WI38 (cell line): Measurements from ENCODE around the gene ATXN7L3.
"Not testable (repeated sequence)": the region's sequence is repeated elsewhere in the genome, so short reads cannot be mapped to it uniquely, and the experiment has no call there.

Experiments used
- H3K4me3 ChIP-seq: 2 replicates; pipeline ENCODE4 v1.5.1; 2011; ENCODE audit warnings: low read depth, mild to moderate bottlenecking, control low read depth, low read length
- CTCF ChIP-seq: IDR thresholded peaks from 2 replicates; pipeline ENCODE4 v1.5.1; 2012; ENCODE audit warnings: low read depth, mild to moderate bottlenecking, control low read depth, low read length

ATXN7L3 gene

GRCh38 chr17:44147812-44148211 is 51.9 kb downstream of the ATXN7L3 start:
- no peak for TF ChIP-seq CTCF
- no peak overlapping the region for H3K4me3 ChIP-seq

DNA sequence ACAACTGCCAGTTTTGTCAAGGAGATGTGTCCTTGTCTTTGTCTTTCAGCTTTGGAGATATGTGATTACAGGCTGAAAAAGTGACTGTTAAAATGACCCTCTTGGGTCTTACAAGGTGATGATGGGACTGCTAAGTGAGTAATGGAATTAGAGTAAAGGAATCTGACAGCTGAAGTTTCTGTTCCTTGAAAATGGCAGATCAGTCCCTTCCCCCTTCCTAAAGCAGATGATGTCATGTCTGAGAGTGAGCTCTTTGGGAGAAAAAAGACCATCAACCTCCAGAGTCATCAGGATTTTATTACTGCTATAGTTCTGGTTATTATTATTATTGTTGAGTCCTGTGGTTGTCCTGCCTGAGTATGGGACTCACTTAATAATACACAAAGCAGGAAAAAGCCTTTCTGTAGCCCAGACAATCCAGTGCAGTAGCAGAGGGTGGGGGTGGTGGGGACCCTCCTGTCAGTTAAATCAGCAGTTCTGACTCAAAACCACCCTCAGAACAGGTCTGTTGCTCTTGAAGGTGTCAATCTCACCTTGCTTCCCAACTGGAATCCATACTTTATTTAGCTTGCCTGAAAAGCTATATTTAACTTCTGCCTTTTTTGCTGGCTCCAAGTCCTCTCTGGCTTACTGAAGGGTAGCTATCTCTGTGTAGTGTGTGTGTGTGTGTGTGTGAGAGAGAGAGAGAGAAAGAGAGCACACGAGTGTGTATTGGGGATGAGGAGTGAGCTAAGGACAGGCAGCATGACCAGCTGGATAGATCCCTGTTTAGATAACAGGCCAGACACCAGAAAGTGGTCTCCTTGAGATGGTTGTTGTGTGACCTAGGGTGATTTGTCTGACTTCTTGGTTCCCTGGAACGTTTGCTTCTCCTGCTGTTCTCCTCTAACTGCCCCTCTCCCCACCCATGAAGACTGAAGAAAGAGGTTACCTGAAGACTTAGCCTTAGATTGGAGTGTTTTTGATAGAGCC is 53.0 kb downstream of the ATXN7L3 start:
- TF ChIP-seq CTCF = no peak
- H3K4me3 ChIP-seq = no peak overlapping the region

DNA sequence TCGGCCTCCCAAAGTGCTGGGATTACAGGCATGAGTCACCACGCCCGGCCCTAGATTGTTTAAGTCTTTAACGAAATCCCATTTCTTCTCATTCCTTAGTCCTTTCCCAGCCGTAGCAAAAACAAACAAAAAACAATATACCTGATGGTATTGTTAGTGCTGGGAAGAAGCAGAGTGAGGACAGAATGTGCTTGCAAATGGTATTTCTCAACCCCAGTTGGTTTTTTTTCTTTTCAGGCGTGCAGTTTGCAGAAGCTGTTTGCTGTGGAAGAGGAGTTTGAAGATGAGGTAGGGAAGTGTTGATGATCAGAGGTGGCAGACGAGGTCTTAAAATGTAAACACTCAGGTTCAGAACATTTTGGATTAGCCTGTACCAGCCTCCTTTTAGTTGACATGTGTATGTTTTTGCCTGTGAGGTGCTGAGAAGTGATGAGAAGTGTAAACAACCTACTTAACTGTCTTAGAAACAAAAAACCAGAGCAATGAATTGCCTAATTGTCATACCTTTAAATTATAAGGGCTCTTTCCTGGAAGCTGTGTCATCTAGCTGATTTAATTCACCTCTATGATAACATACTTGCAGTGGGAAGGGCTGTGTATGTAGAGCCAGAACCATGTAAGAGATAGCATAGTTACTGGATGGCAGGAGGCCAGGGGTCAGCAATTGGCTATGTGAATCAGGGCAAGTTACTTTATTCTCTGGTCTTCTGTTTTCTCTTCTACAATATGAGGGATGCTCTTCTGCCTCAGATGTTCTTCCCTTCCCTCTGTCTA is 54.5 kb downstream of the ATXN7L3 start:
- no peak overlapping the region for H3K4me3 ChIP-seq
- TF ChIP-seq CTCF = no peak

GRCh38 chr17:44143921-44144320 is 55.8 kb downstream of the ATXN7L3 start:
- not testable (repeated sequence) for H3K4me3 ChIP-seq
